Prostate gland (tissue), 2 donors: ENCODE measurements around the gene SLC16A10.
"Not testable (repeated sequence)": the region's sequence is repeated elsewhere in the genome, so short reads cannot be mapped to it uniquely, and the experiment has no call there.

Source experiments
- CTCF ChIP-seq, 4 experiments: fragments of 200-600 bp in 2 of 4; fragments of 450-650 bp in 2 of 4; sonication (generic) in 2 of 4; IDR thresholded peaks; 1 replicate in 3 of 4; 2 replicates in 1 of 4; pipeline ENCODE4 v1.5.1; 2016 to 2019; ENCODE audit warnings: antibody characterized with exemption in 4 of 4, mild to moderate bottlenecking in 2 of 4, moderate library complexity in 2 of 4
- POLR2A ChIP-seq: fragments of 450-650 bp; IDR thresholded peaks from one replicate; pipeline ENCODE4 v1.6.1; 2016; ENCODE audit warnings: antibody characterized with exemption, mild to moderate bottlenecking
- POLR2AphosphoS5 ChIP-seq: sonication (generic); formaldehyde crosslinking; IDR thresholded peaks from one replicate; pipeline ENCODE4 v1.6.1; 2017; ENCODE audit warnings: antibody characterized with exemption

- TF ChIP-seq CTCF (IDR thresholded peaks at IDR 0.05); POLR2A; POLR2AphosphoS5: not testable (repeated sequence)
Observed at GRCh38 chr6:111191136-111191535, 103.8 kb downstream of the SLC16A10 start.
